NCI-H146 treated with DMSO at 0.1 percent for 48 hours (cell line): ENCODE results near the gene MTHFD1L.
"Not testable (repeated sequence)": the region's sequence is repeated elsewhere in the genome, so short reads cannot be mapped to it uniquely, and the experiment has no call there.

ENCODE experiments used
- DNase-seq: peaks from one replicate; lab custom pipeline; 2025; ENCODE audit not compliant: unreplicated experiment; lab: John Stamatoyannopoulos, UW

Gene MTHFD1L

DNA sequence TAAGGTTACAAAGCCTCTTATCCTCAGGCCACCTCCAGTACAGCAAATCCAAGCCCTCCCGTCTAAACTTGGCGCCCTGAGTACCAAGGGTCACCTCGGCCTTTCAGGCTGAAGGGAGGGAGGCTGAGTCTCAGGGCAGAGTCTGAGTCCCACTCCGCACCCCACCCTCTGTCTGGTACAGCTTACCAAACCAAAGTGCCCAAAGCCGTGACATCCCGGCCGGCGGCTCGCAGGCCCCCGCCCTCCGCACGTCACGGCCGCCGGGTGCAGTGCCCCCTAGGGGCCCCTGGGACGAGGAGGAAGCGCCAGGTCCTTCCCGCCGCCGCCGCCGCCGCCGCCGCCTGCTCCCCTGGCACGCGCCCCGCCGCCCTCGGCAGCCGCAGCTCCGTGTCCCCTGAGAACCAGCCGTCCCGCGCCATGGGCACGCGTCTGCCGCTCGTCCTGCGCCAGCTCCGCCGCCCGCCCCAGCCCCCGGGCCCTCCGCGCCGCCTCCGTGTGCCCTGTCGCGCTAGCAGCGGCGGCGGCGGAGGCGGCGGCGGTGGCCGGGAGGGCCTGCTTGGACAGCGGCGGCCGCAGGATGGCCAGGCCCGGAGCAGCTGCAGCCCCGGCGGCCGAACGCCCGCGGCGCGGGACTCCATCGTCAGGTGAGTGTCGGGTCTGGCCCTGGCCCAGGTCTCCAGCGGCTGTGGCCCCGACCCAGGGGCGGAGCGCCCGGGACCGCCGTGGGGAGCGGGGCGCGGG lies at the start of gene MTHFD1L:
TSS of gene MTHFD1L (plus strand) at position 297 of the 741 bp plus-strand sequence. CDS start at position 418, 121 bp downstream.
- peak; percentile 62 for DNase-seq

GRCh38 chr6:150816554-150816953 lies 48.9 kb upstream of the MTHFD1L start:
- not testable (repeated sequence) for DNase-seq

DNA sequence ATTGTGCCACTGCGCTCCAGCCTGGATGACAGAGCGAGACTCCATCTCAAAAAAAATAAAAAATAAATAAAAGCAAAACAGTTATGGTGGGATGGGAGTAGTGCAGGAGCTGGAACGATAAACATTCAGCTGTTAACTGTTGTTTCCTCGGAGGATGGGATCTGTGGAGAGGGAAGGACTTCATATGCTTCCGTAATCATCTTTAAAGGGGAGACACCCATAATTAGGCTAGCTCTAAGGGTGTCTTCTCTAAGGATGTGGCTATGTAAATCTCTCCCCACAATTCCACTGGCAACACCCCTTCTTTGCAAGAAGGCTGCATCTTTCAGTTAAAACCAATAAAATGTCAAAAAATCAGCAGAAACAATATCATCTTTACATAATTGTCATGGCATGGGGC lies 42.6 kb upstream of the MTHFD1L start:
- DNase-seq: no peak

DNA sequence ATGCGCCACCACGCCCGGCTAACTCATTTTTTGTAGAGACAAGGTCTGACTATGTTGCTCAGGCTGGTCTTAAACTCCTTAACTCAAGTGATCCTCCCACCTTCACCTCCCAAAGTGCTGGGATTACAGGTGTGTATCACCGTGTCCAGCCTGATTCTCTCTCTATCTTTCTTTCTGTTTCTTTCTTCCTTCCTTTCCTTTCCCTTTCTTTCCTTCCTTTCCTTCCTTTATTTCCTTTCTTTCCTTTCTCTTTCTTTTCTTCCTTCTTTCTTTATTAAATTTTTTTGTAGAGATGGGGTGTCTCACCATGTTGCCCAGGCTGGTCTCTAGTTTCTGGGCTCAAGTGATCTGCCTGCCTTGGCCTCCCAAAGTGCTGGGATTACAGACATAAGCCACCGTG lies 38.7 kb upstream of the MTHFD1L start:
- no peak for DNase-seq

GRCh38 chr6:150828107-150828506 lies 37.4 kb upstream of the MTHFD1L start:
- DNase-seq: not testable (repeated sequence)

DNA sequence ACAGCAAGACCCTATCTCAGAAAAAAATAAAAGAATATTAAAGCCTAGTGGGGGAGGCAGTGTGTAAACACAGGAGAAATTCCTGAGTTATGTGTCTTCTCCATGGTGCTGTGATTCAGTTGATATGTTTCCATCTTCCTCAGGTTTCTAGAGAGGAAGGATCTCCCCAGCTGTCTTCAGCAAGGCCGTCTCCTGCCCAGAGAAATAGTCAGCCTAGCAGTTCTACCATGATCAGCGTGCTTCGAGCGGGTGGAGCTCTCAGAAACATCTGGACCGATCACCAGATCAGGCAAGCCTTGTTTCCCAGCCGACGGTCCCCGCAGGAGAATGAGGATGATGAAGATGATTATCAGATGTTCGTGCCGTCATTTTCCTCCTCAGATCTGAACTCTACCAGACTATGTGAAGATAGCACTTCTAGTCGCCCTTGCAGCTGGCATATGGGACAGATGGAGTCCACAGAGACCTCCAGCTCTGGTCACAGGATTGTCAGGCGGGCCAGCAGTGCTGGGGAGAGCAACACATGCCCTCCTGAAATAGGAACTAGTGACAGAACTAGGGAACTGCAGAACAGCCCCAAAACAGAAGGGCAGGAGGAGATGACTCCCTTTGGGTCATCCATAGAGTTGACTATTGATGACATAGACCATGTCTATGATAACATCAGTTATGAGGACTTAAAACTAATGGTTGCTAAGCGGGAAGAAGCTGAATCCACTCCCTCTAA lies 34.9 kb upstream of the MTHFD1L start:
- DNase-seq: no peak

GRCh38 chr6:150831577-150831976 lies 33.9 kb upstream of the MTHFD1L start:
- DNase-seq: no peak

GRCh38 chr6:150835620-150836019 lies 29.9 kb upstream of the MTHFD1L start:
- peak; percentile 98 for DNase-seq

DNA sequence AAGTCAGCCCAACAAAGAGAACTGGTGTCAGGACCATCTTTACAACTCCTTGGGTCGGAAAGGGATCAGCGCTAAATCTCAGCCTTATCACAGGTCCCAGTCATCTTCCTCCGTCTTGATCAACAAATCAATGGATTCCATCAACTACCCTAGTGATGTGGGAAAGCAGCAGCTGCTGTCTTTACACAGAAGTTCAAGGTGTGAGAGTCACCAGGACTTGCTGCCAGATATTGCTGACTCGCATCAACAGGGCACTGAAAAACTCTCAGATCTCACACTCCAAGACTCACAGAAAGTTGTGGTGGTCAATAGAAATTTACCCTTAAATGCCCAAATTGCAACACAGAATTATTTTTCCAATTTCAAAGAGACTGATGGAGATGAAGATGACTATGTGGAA lies 25.3 kb upstream of the MTHFD1L start:
- no peak for DNase-seq

GRCh38 chr6:150841189-150841588 lies 24.3 kb upstream of the MTHFD1L start:
- no peak for DNase-seq

GRCh38 chr6:150841697-150842096 lies 23.8 kb upstream of the MTHFD1L start:
- DNase-seq: no peak

DNA sequence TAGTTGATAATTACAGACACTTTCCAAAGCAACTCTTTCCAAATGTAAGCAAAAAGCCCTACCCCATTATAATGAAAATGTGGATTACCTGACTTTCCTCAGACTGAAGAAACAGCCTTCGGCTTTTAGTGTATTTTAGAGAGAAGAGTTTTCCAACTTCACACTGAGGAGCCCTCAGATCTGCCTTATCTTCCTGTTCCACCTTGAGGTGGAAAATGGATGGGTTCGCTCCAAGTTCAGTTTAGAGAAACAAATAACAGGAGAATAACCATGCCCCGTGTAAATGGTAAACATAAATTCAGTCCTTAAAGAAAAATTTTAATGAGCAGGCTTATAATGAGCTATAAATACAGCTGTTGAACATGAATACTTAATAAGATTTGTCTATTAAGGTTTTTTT lies 21.1 kb upstream of the MTHFD1L start:
- DNase-seq: no peak

DNA sequence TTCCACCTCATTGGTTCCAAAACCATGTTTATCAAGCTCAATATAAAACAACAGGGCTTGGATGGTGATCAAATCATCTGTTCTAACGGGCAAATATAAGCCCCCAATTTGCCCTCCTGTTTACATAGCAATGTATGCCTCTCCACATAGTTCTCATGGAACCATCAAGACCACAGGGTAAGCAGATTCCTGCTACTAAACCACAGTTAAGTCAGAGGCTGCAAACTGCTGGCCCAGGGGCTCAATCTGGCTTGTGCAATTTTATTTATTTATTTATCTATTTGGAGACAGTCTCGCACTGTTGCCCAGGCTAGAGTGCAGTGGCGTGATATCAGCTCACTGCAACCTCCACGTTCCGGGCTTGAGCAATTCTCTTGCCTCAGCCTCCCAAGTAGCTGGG lies 18.9 kb upstream of the MTHFD1L start:
- no peak for DNase-seq

DNA sequence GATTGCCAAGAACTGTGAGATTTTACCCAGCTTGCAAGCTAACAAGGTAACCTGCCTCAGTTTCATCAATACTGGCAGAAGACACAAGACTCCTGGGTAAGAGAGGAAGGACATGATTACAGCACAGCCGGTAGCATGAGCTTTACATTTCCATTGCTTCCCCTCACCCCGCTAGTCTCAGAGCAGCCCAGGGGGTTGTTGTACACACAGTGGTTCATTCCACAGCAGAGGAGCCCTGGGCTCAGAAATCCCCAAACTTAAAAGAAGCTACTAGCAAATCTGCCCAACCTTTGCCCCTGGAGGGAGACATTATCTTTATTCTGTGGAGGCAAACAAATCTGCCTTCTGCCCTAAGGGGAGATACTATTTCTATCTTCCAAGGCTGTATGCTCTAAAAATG lies 17.1 kb upstream of the MTHFD1L start:
- no peak for DNase-seq

GRCh38 chr6:150854392-150854791 lies 11.1 kb upstream of the MTHFD1L start:
- not testable (repeated sequence) for DNase-seq

DNA sequence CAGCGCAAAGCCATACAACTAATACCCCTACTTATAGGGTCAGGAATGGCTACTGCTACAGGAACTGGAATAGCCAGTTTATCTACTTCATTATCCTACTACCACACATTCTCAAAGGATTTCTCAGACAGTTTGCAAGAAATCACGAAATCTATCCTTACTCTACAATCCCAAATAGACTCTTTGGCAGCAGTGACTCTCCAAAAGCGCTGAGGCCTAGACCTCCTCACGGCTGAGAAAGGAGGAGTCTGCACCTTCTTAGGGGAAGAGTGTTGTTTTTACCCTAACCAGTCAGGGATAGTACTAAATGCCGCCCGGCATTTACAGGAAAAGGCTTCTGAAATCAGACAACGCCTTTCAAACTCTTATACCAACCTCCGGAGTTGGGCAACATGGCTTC lies 10.3 kb upstream of the MTHFD1L start:
- DNase-seq: not testable (repeated sequence)

- no peak for DNase-seq
Observed at GRCh38 chr6:150857062-150857944, 8.2 kb upstream of the MTHFD1L start.

DNA sequence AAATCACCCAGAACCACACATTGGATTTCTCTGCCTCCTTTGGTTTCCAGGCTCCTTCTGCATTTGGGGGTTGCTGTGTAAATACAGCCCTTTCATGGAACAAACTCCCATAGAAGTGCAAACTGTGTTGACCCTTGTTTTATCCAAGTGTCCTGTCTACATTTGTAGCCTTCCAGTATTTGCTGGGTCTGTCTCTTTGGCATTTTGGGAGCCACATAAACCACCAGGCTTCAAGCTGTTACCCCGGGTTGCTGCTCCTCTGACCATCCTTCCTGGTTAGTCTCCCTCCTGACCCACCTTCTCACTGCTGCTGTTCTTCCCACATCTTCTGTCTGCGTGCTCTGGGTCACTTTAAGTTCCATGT lies 7.6 kb upstream of the MTHFD1L start:
- DNase-seq: no peak

- not testable (repeated sequence) for DNase-seq
Observed at GRCh38 chr6:150861448-150862168, 3.9 kb upstream of the MTHFD1L start.

DNA sequence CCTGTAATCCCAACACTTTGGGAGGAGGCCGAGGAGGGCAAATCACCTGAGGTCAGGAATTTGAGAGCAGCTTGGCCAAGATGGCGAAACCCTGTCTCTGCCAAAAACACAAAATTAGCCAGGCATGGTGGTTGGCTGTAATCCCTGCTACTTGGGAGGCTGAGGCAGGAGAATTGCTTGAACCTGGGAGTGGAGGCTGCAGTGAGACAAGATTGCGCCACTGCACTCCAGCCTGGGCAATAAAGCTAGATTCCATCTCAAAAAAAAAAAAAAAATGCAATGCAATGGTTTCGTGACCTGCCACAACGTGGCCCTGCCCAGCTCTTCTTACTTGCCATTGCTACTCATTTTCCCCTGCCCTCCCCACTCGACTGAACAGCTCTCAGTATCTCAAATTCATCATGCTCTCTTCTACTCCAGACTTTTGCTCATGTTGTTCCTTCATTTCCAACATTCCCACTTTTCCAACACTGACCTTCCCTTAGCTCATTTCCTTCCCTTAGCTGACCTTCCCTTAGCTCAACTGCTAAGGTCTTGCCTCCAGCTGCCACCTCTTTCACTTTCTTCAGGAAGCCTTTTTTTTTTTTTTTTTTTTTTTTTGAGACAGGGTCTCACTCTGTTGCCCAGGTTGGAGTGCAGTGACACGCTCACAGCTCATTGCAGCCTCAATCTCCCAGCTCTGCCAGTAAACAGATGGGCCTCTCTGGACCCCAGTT lies 2.1 kb upstream of the MTHFD1L start:
- DNase-seq: no peak
